Neuronal stem cell (in vitro differentiated cells): ENCODE results near the gene TNIP2. TPM values are rescaled to one million over a fixed set of nuclear protein-coding genes. Genes with fewer than 3 reads are reported as not detected.

ENCODE experiments used
- DNase-seq: peaks from one replicate; pipeline ENCODE4 v3.0.0-alpha.2; 2013; ENCODE audit warnings: low spot score
- H2AFZ ChIP-seq: one replicate; pipeline ENCODE4 v1.6.1; 2013; ENCODE audit warnings: mild to moderate bottlenecking, low read length, inconsistent platforms
- H2AK5ac ChIP-seq: 2 replicates; pipeline ENCODE4 v1.6.1; 2013; ENCODE audit warnings: low read depth, mild to moderate bottlenecking, inconsistent platforms, low read length, moderate library complexity, mixed read lengths
- H2BK120ac ChIP-seq: 2 replicates; pipeline ENCODE4 v1.6.1; 2013; ENCODE audit warnings: low read depth, mild to moderate bottlenecking, inconsistent platforms, low read length, moderate library complexity, mixed read lengths
- H2BK12ac ChIP-seq: one replicate; pipeline ENCODE4 v1.6.1; 2013; ENCODE audit warnings: low read length, inconsistent platforms
- H2BK15ac ChIP-seq: 2 replicates; pipeline ENCODE4 v1.6.1; 2013; ENCODE audit warnings: mild to moderate bottlenecking, low read length, inconsistent platforms, mixed read lengths
- H2BK5ac ChIP-seq: one replicate; pipeline ENCODE4 v1.6.1; 2013; ENCODE audit warnings: inconsistent platforms, mild to moderate bottlenecking, low read length, moderate library complexity
- H3K14ac ChIP-seq: one replicate; pipeline ENCODE4 v1.6.1; 2013; ENCODE audit warnings: low read length, inconsistent platforms
- H3K18ac ChIP-seq: 2 replicates; pipeline ENCODE4 v1.6.1; 2013; ENCODE audit warnings: low read length, inconsistent platforms
- H3K23ac ChIP-seq: 2 replicates; pipeline ENCODE4 v1.6.1; 2013; ENCODE audit warnings: low read depth, mild to moderate bottlenecking, mixed read lengths, low read length, inconsistent platforms; ENCODE audit not compliant: poor library complexity
- H3K27ac ChIP-seq: replicated peaks from 3 replicates; pipeline ENCODE4 v1.5.1; 2013; ENCODE audit warnings: low read length, inconsistent platforms
- H3K27me3 ChIP-seq, 3 experiments: 2 replicates each; pipeline ENCODE4 v1.6.1; 2013; ENCODE audit warnings: low read length in 3 of 3, mild to moderate bottlenecking in 2 of 3, inconsistent platforms in 1 of 3, low read depth in 1 of 3, mixed read lengths in 1 of 3, moderate library complexity in 1 of 3; ENCODE audit not compliant: control insufficient read depth in 3 of 3, insufficient read depth in 3 of 3
- H3K36me3 ChIP-seq, 2 donors: replicated peaks in 1 of 2; 2 replicates each; pipeline ENCODE4 v1.6.1; 2013; ENCODE audit warnings: low read length in 2 of 2; ENCODE audit not compliant: control insufficient read depth in 2 of 2, insufficient read depth in 2 of 2
- H3K4ac ChIP-seq: 2 replicates; pipeline ENCODE4 v1.6.1; 2013; ENCODE audit warnings: inconsistent platforms, mild to moderate bottlenecking, low read length, moderate library complexity
- H3K4me1 ChIP-seq, 2 donors: 1 replicate in 1 of 2; 2 replicates in 1 of 2; pipeline ENCODE4 v1.6.1; 2013; ENCODE audit warnings: low read length in 2 of 2, low read depth in 1 of 2; ENCODE audit not compliant: control insufficient read depth in 2 of 2, insufficient read depth in 1 of 2
- H3K4me2 ChIP-seq: one replicate; pipeline ENCODE4 v1.6.1; 2013; ENCODE audit warnings: mild to moderate bottlenecking, low read length, inconsistent platforms; ENCODE audit not compliant: insufficient read depth, poor library complexity, severe bottlenecking
- H3K4me3 ChIP-seq, 2 donors: 2 replicates each; pipeline ENCODE4 v1.5.1; 2013; ENCODE audit warnings: low read length in 2 of 2, mild to moderate bottlenecking in 2 of 2, inconsistent platforms in 1 of 2, moderate library complexity in 1 of 2
- H3K79me1 ChIP-seq: one replicate; pipeline ENCODE4 v1.6.1; 2013; ENCODE audit warnings: low read depth, mild to moderate bottlenecking, inconsistent platforms, low read length, moderate library complexity
- H3K9ac ChIP-seq: one replicate; pipeline ENCODE4 v1.6.1; 2013; ENCODE audit warnings: mild to moderate bottlenecking, low read depth, low read length, inconsistent platforms; ENCODE audit not compliant: poor library complexity
- H3K9me3 ChIP-seq, 2 donors: replicated peaks in 1 of 2; 2 replicates each; pipeline versions ENCODE3 to v1.6.1; 2013; ENCODE audit warnings: low read length in 2 of 2, mild to moderate bottlenecking in 2 of 2, inconsistent platforms in 1 of 2, low read depth in 1 of 2, mixed read lengths in 1 of 2, moderate library complexity in 1 of 2; ENCODE audit not compliant: control insufficient read depth in 2 of 2, insufficient read depth in 1 of 2
- H4K8ac ChIP-seq: one replicate; pipeline ENCODE4 v1.6.1; 2013; ENCODE audit warnings: low read depth, mild to moderate bottlenecking, inconsistent platforms, low read length, moderate library complexity
- H4K91ac ChIP-seq: one replicate; pipeline ENCODE4 v1.6.1; 2013; ENCODE audit warnings: low read length, low read depth, mild to moderate bottlenecking, inconsistent platforms; ENCODE audit not compliant: poor library complexity
- WGBS, 2 donors: extraction: QIAGEN DNeasy Blood & Tissue Kit; methylation state at CpG; one replicate each; pipeline ENCODE4 v1.1.7; 2013; ENCODE audit warnings: missing lambda C conversion rate in 2 of 2, mixed read lengths in 1 of 2; ENCODE audit not compliant: insufficient read length in 2 of 2, insufficient replicate concordance in 1 of 2; ENCODE audit errors: extremely low coverage in 2 of 2; 5-methylcytosine and 5-hydroxymethylcytosine counted together
- polyA plus RNA-seq, 2 experiments: library from polyadenylated mRNA; stranded (reverse); fragments of 200-250 nt; gene quantifications; one replicate each; pipeline ENCODE4 v1.2.3, GENCODE V29; 2013

TNIP2 gene
- 14.8 TPM for polyA plus RNA-seq (2013, experiment 1 of 2)
- polyA plus RNA-seq (2013, experiment 2 of 2) = 15.1 TPM

GRCh38 chr4:2755821-2756690 lies at the start of gene TNIP2:
Gene TNIP2 (minus strand): TSS chr4:2756336. CDS start chr4:2756289, 47 bp downstream.
- Histone ChIP-seq H3K36me3 (peaks cover 0 to 15% of the 10 kb centered on the region in 2 donors), H3K27ac (peak within 1 kb of the TSS; percentile 64), H3K9ac (peak within 1 kb of the TSS; percentile 95), H4K91ac (no peak within 1 kb of the TSS), H3K4me1 (peaks cover 4 to 10% of the 10 kb centered on the region in 2 donors), H2BK12ac (peak within 1 kb of the TSS; percentile 58), H3K14ac (peak within 1 kb of the TSS; percentile 89), H3K4me2 (peak within 1 kb of the TSS; percentile 73), H2BK15ac (peak within 1 kb of the TSS; percentile 81), H2BK5ac (peak within 1 kb of the TSS; percentile 75), H3K27me3 (no peaks in the 10 kb centered on the region), H3K4me3 (peak within 1 kb of the TSS; percentile 92 to 95), H3K79me1 (peaks cover 13% of the 10 kb centered on the region), H3K23ac (peak within 1 kb of the TSS; percentile 99), H2AK5ac (peak within 1 kb of the TSS; percentile 81), H3K9me3 (no peaks in the 10 kb centered on the region), H3K18ac (peak within 1 kb of the TSS; percentile 97), H3K4ac (no peak within 1 kb of the TSS), H4K8ac (peak within 1 kb of the TSS; percentile 65), H2AFZ (peak within 1 kb of the TSS; percentile 94), H2BK120ac (no peak within 1 kb of the TSS)
- WGBS, 2 donors = no CpG with 5 or more reads among the region's 96 CpGs
- DNase-seq = peak; percentile 71

GRCh38 chr4:2804973-2805501 lies 48.9 kb upstream of the TNIP2 start:
- H3K27me3 ChIP-seq = no peaks in the 10 kb centered on the region
- H2BK120ac ChIP-seq = peak overlapping the region; percentile 69
- H3K9ac ChIP-seq = peak overlapping the region; percentile 30
- peaks cover 0 to 2% of the 10 kb centered on the region in 2 donors for H3K9me3 ChIP-seq
- peak overlapping the region; percentile 8 for H3K4ac ChIP-seq
- peaks cover 22 to 39% of the 10 kb centered on the region in 2 donors for H3K4me1 ChIP-seq
- DNase-seq = no peak
- no peaks in the 10 kb centered on the region for H3K36me3 ChIP-seq
- H3K27ac ChIP-seq = no peak overlapping the region
- peak overlapping the region; percentile 96 for H2BK5ac ChIP-seq
- H2BK12ac ChIP-seq = peak overlapping the region; percentile 91
- peak overlapping the region; percentile 76 for H2BK15ac ChIP-seq
- H4K8ac ChIP-seq = no peak overlapping the region
- H4K91ac ChIP-seq = no peak overlapping the region
- H3K4me2 ChIP-seq = no peak overlapping the region
- no peaks in the 10 kb centered on the region for H3K79me1 ChIP-seq
- H3K18ac ChIP-seq = peak overlapping the region; percentile 53
- no peak overlapping the region for H3K23ac ChIP-seq
- H2AK5ac ChIP-seq = peak overlapping the region; percentile 96
- H2AFZ ChIP-seq = no peak overlapping the region
- WGBS, 2 donors = no CpG with 5 or more reads among the region's 13 CpGs
- H3K14ac ChIP-seq = peak overlapping the region; percentile 28
- H3K4me3 ChIP-seq = no peak overlapping the region

GRCh38 chr4:2804449-2804972 lies 48.4 kb upstream of the TNIP2 start:
- Histone ChIP-seq H3K9me3 (peaks cover 0 to 2% of the 10 kb centered on the region in 2 donors), H3K23ac (no peak overlapping the region), H3K9ac (no peak overlapping the region), H2BK120ac (peak overlapping the region; percentile 69), H3K36me3 (no peaks in the 10 kb centered on the region), H3K4me1 (peaks cover 18 to 38% of the 10 kb centered on the region in 2 donors), H4K8ac (no peak overlapping the region), H3K4me2 (no peak overlapping the region), H2BK5ac (peak overlapping the region; percentile 96), H2BK15ac (peak overlapping the region; percentile 76), H3K18ac (no peak overlapping the region), H3K79me1 (no peaks in the 10 kb centered on the region), H2AK5ac (peak overlapping the region; percentile 95), H2BK12ac (no peak overlapping the region), H3K27ac (no peak overlapping the region), H3K4me3 (no peak overlapping the region), H3K14ac (peak overlapping the region; percentile 14), H3K4ac (no peak overlapping the region), H2AFZ (no peak overlapping the region), H4K91ac (no peak overlapping the region), H3K27me3 (no peaks in the 10 kb centered on the region)
- WGBS, 2 donors = no CpG with 5 or more reads among the region's 10 CpGs
- DNase-seq = no peak
